A673 (cell line): ENCODE data around the gene IFT52.

Experiments
- CTCF ChIP-seq: fragments of 300-800, 200-600 bp; sonication (generic); conservative IDR thresholded peaks from 2 replicates; pipeline ENCODE4 v1.5.1; 2017; ENCODE audit warnings: low read depth, mild to moderate bottlenecking, antibody characterized with exemption, low read length, moderate library complexity, mixed read lengths
- EZH2 ChIP-seq: fragments of 200-600 bp; sonication (generic); IDR thresholded peaks from 2 replicates; pipeline ENCODE4 v1.6.1; 2017; ENCODE audit warnings: borderline replicate concordance, low read depth, mild to moderate bottlenecking, mixed read lengths, antibody characterized with exemption, low read length; ENCODE audit not compliant: poor library complexity, severe bottlenecking

- TF ChIP-seq CTCF, result no peak
- no peak for TF ChIP-seq EZH2
Measured at GRCh38 chr20:43682446-43682845, 91.7 kb downstream of the IFT52 start.
